Measurements from ENCODE around the gene MAD1L1.
"Not testable (repeated sequence)": the region's sequence is repeated elsewhere in the genome, so short reads cannot be mapped to it uniquely, and the experiment has no call there.

Gene MAD1L1

DNA sequence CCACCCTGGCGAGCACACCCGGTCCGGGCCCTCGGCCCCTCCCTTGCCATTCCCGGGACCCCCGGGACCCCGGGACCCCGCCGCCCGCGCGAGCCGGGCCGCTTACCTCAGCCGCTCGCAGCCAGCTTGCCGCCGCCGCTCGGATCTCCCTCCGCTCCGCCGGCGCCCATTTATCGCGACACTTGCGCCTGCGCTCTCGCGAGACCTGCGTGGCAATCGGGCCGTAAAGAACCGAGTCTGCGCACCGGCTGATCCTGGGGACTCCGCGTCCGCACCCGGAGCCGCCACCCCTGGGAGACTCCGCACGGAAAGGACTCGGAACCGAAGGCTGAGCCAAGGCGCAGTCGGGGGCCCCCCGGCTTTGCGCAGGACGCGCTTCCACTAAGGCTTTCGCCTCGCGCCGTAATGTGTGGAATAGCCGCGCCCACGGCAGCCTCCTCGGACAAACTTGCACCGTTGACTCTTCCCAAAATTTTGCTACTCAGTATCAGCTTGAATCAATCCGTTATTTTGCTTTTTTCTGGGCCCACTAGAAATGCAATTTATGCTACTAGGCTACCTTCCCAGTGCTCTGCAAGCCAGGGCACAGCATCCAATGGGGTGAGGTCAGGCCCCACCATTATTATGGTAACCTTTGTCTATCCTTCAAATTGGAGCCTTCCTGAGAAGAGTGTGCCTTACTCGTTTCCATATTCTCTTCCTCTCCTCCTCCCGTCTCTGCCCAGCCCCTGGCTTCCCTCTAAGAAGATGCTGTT is at the start of gene MAD1L1:
Gene MAD1L1 (minus strand): TSS at position 180 of the 755 bp plus-strand sequence. CDS start 2,812 bp downstream, outside the sequence.
- DNase-seq (ENCODE audit: low spot score): peak; percentile 96

GRCh38 chr7:2282185-2282751 is 49.5 kb upstream of the MAD1L1 start:
- peak; percentile 74 for DNase-seq (ENCODE audit: low spot score)

DNA sequence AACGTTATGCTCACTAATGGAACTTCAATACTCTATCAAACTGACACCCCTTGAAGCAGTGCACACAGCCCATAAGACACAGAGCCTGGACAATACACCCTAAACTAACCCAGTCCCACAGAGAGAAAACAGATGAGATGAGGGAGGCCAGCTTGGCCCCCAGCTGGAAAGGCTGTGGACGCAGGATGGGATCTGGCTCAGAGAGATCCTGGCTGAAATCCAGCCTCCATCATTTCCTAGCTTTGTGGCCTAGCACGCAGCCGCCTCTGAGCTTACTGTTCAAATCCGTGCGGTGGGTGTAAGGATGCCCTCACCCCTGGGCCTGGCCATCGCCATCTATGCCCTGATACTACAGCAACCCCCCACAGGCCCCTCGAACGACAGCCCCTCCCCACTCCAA is 48.8 kb upstream of the MAD1L1 start:
- DNase-seq (ENCODE audit: low spot score): no peak

DNA sequence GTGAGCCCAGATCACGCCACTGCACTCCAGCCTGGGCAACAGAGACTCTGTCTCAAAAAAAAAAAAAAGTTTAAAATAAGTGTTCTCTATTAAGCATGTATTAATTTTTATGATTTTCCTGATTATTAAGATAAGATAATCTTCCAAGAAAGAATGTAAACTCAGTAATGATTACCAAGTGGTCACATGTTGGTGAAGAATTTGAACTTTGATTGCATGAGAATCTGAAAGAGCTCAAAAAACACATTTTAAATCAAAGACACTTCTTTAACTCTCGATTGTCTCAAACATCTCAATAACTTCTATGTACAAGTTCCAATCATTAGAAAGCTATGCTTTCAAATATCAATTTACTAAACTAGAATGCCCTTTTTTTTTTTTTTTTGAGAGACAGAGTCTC is 47.7 kb upstream of the MAD1L1 start:
- DNase-seq (ENCODE audit: low spot score): no peak

- DNase-seq (ENCODE audit: low spot score): no peak
These were observed 47.2 kb upstream of the MAD1L1 start for GRCh38 chr7:2279896-2280295.

DNA sequence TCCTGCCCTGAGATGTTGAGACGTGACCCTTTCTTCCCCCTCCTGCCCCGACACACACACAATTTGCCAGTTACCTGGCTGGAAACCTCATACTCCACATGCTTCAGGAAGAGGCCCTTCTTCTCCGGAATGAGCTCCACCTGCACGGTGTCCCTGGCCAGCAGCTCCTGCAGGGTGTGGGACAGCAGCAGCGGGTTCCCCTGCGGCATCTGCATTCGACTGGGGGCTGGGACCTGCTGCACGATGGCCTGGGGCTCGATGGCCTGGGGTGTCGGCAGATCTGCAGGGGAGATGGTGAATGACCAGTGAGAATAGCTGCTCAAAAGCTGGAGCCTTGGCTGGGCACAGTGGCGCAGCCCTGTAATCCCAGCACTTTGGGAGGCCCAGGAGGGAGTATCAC is 45.3 kb upstream of the MAD1L1 start:
- no peak for DNase-seq (ENCODE audit: low spot score)

DNA sequence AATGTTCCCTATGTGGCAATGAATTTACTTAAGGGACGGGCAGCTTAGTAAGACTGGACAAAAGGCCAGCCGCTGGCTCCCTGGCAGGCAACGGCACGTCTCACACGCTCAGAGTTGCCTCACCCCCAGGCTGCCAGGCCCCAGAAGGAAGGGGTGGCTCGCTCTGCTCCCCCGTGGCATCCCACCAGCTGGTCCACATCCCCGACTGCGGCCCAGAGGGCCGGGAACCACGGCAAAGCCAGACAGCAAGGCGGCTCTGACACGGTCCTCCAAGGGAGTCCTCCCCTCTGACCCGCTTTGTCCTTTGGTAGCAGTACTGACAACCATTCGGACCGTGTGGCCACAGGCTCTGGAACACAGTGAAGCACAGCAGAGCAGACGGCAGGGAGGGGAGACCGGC is 43.4 kb upstream of the MAD1L1 start:
- DNase-seq (ENCODE audit: low spot score): no peak

DNA sequence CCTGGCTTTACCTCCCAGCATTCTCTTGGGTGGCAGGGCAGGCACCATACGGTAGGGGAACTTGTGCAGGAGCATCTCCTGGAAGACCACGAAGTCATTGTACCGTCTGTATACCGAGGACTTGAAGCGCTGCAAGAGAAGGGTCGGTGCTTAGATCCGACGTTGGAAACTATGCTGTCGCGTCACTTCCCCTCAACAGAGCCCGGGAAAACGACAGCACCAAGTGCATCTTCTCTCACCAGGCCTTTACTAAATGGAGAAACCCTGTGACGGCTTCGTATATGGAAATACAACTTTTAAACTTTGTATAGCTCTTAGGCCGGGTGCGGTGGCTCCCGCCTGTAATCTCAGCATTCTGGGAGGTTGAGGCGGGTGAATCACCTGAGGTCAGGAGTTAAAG is 42.4 kb upstream of the MAD1L1 start:
- no peak for DNase-seq (ENCODE audit: low spot score)

DNA sequence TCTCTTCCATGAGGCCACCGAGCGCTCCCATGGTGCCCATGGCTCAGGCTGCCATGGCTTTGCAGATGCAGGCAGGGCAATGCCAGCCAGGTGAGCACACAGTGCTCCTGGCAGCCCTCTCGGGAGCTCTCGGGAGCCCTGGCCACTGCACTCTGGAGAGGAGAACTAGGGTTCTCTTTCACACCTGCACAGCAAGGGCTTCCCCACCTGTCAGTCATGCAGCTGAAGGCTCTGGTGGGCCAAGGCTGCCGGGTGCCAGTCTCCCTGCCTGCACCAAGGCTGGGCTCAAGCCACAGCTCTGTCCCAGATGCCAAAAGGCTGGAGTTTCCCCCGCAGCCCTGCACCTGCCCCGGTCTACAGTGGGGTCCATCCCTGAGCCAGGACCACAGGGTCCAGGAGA is 41.9 kb upstream of the MAD1L1 start:
- DNase-seq (ENCODE audit: low spot score): no peak

GRCh38 chr7:2273866-2274265 is 41.1 kb upstream of the MAD1L1 start:
- DNase-seq (ENCODE audit: low spot score): no peak

DNA sequence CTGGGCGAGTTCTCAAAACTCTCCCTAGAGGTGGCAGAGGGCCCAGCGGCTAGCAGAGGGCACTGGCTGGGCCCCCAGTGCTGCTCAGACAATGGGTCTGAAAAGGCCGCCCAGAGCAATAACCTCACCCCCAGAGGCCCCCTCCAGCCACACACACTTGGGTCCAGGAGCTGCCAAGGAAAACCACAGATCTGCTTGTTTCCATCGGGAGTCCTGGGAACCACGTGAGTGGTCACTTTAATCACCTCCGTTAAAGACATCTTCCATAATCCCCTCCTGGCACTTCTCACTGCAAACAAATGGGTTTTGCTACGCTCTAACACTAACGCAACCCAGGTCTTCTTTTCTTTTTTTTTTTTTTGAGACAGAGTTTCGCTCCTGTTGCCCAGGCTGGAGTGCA is 39.3 kb upstream of the MAD1L1 start:
- DNase-seq (ENCODE audit: low spot score): no peak

GRCh38 chr7:2271273-2272026 is 38.7 kb upstream of the MAD1L1 start:
- no peak for DNase-seq (ENCODE audit: low spot score)

GRCh38 chr7:2270495-2270894 is 37.8 kb upstream of the MAD1L1 start:
- no peak for DNase-seq (ENCODE audit: low spot score)

GRCh38 chr7:2269991-2270460 is 37.3 kb upstream of the MAD1L1 start:
- no peak for DNase-seq (ENCODE audit: low spot score)

GRCh38 chr7:2269089-2269990 is 36.6 kb upstream of the MAD1L1 start:
- not testable (repeated sequence) for DNase-seq (ENCODE audit: low spot score)

DNA sequence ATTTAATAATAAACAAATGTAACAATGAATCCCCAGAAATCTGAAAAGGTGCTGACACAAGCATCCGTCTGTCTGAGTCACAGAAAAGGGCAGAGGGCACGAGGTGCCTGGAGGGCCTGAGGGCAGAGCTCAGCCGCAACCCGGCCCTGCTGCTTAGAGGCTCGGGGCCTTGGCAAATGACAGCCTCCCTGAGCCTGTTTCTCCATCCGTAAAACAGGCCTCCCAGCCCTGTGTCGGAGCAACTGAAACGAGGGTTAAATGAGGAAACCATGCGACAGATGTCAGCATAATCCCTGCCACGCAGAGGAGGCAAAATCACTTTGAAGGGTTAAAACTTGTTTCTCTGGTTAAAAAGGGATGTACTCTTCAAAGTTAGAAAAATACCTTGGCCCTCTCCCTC is 34.2 kb upstream of the MAD1L1 start:
- no peak for DNase-seq (ENCODE audit: low spot score)

- no peak for DNase-seq (ENCODE audit: low spot score)
These were observed 31.4 kb upstream of the MAD1L1 start for GRCh38 chr7:2264158-2264557.

GRCh38 chr7:2263176-2263575 is 30.4 kb upstream of the MAD1L1 start:
- DNase-seq (ENCODE audit: low spot score): no peak

GRCh38 chr7:2261611-2262010 is 28.9 kb upstream of the MAD1L1 start:
- no peak for DNase-seq (ENCODE audit: low spot score)

DNA sequence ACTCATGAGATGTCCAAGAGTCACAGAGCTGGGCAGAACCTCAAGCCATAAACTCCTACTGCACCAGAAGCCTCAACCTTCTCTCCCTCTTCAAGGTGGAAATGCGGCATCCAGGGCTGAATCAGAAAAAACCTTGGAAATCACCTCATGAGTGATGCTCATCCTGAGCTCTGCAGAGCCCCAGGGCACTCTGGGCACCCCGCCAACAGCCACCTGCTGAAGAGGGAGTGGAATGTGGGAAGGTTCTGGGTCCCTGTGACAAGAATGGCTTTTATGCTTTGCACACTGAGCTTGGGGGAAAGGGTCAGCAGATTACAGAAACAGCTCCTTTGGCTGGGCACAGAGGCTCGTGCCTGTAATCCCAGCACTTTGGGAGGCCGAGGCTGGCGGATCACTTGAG is 28.1 kb upstream of the MAD1L1 start:
- peak; percentile 53 for DNase-seq (ENCODE audit: low spot score)

- no peak for DNase-seq (ENCODE audit: low spot score)
These were observed 26.7 kb upstream of the MAD1L1 start for GRCh38 chr7:2259480-2259879.

Data from SW480 (cell line).